Measurements from ENCODE around the gene OCIAD1.

Gene OCIAD1

GRCh38 chr4:48891028-48891619 is 60.2 kb downstream of the OCIAD1 start:
- no peak for TF ChIP-seq CTCF (IDR thresholded peaks at IDR 0.05; ENCODE audit: low read depth, low read length)
- no peak overlapping the region for H3K4me3 ChIP-seq (replicated peaks in 1 of 2; ENCODE audit: low read depth in 2 of 2, low read length in 2 of 2)
- no peak for DNase-seq (ENCODE audit: low read depth in 2 of 2)

- DNase-seq (ENCODE audit: low read depth in 2 of 2), result no peak
- TF ChIP-seq CTCF (IDR thresholded peaks at IDR 0.05; ENCODE audit: low read depth, low read length), result no peak
- H3K4me3 ChIP-seq (replicated peaks in 1 of 2; ENCODE audit: low read depth in 2 of 2, low read length in 2 of 2), result no peak overlapping the region
Observed at GRCh38 chr4:48896845-48897244, 66.0 kb downstream of the OCIAD1 start.

- peak; percentile 37 to 61 for DNase-seq (ENCODE audit: low read depth in 2 of 2)
- H3K4me3 ChIP-seq (replicated peaks in 1 of 2; ENCODE audit: low read depth in 2 of 2, low read length in 2 of 2), result no peak overlapping the region
- no peak for TF ChIP-seq CTCF (IDR thresholded peaks at IDR 0.05; ENCODE audit: low read depth, low read length)
Observed at GRCh38 chr4:48898733-48899431, 68.0 kb downstream of the OCIAD1 start.

- no peak for TF ChIP-seq CTCF (IDR thresholded peaks at IDR 0.05; ENCODE audit: low read depth, low read length)
- H3K4me3 ChIP-seq (replicated peaks in 1 of 2; ENCODE audit: low read depth in 2 of 2, low read length in 2 of 2), result no peak overlapping the region
- DNase-seq (ENCODE audit: low read depth in 2 of 2), result no peak
Observed at GRCh38 chr4:48899432-48899749, 68.5 kb downstream of the OCIAD1 start.

GRCh38 chr4:48899950-48900349 is 69.1 kb downstream of the OCIAD1 start:
- peak; percentile 73 to 75 for DNase-seq (ENCODE audit: low read depth in 2 of 2)
- H3K4me3 ChIP-seq (replicated peaks in 1 of 2; ENCODE audit: low read depth in 2 of 2, low read length in 2 of 2), result no peak overlapping the region

GRCh38 chr4:48901196-48901595 is 70.3 kb downstream of the OCIAD1 start:
- no peak overlapping the region for H3K4me3 ChIP-seq (replicated peaks in 1 of 2; ENCODE audit: low read depth in 2 of 2, low read length in 2 of 2)
- no peak for TF ChIP-seq CTCF (IDR thresholded peaks at IDR 0.05; ENCODE audit: low read depth, low read length)
- DNase-seq (ENCODE audit: low read depth in 2 of 2), result no peak

More at GRCh38 chr4:48899950-48900349, 69.1 kb downstream of the OCIAD1 start:
- no peak for TF ChIP-seq CTCF (IDR thresholded peaks at IDR 0.05; ENCODE audit: low read depth, low read length)
